GM13977 (cell line): ENCODE measurements around the gene NUP50.

ENCODE experiments used
- DNase-seq: peaks from one replicate; pipeline ENCODE4 v3.0.0; 2012; ENCODE audit warnings: low spot score
- in situ Hi-C: fragments of 300-500 bp; cut with MboI; formaldehyde crosslinking; loops from one replicate; pipeline ENCODE4 v1.12.0; 2022; ENCODE audit warnings: low sequenced_read_pairs, low pct_unique_long_range_greater_than_20kb, mixed read lengths, inconsistent platforms; ENCODE audit not compliant: unreplicated experiment
- TF ChIP-seq, protein P1 (sequence below): IDR thresholded peaks from 2 replicates; pipeline ENCODE4 v1.5.1; 2012; ENCODE audit warnings: mild to moderate bottlenecking, control low read depth; ENCODE audit not compliant: insufficient read depth; ENCODE audit errors: extremely low read depth, missing control alignments

Gene NUP50

DNA sequence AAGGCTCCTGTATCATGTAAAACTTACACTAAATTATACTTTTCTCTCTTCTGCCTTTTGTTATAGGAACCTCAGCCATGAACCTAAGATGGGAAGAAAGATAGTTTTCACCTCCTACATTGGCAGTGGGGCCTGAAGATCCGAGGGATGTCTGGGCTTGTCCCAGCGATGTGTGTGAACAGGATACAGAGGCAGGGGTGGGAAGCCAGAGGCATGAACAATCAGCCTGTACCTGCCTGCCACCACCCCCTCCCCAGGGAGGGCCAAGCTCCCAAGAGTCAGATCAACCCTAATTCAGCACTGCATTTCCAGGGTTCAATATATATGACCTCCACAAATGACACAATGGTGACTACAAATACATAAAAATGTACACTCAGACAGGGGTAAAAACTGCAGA is 67.6 kb downstream of the NUP50 start:
- in situ Hi-C loops = no loop called here
- TF ChIP-seq, protein P1, sequence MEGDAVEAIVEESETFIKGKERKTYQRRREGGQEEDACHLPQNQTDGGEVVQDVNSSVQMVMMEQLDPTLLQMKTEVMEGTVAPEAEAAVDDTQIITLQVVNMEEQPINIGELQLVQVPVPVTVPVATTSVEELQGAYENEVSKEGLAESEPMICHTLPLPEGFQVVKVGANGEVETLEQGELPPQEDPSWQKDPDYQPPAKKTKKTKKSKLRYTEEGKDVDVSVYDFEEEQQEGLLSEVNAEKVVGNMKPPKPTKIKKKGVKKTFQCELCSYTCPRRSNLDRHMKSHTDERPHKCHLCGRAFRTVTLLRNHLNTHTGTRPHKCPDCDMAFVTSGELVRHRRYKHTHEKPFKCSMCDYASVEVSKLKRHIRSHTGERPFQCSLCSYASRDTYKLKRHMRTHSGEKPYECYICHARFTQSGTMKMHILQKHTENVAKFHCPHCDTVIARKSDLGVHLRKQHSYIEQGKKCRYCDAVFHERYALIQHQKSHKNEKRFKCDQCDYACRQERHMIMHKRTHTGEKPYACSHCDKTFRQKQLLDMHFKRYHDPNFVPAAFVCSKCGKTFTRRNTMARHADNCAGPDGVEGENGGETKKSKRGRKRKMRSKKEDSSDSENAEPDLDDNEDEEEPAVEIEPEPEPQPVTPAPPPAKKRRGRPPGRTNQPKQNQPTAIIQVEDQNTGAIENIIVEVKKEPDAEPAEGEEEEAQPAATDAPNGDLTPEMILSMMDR = no peak
- DNase-seq = no peak

DNA sequence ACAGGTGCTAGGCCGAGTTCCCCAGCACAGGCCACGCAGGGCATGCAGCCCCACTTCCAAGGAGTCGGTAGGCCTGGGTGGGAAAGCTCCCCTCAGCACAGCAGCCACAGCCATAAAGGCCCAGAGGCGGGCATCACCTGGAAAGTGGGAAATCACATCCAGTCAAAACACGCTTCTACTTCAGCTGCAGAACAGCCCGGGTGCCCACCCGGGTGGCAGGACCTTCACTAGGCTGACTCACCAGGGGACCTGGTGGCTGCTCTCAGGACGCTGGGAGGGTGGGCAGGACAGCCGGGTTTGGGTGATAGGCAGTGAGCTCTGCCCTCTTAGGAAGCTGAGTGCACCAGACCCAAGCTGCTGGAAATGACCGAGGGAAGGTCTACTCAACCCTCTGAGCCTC is 69.7 kb downstream of the NUP50 start:
- TF ChIP-seq, protein P1 = no peak
- in situ Hi-C loops = no loop called here
- no peak for DNase-seq

DNA sequence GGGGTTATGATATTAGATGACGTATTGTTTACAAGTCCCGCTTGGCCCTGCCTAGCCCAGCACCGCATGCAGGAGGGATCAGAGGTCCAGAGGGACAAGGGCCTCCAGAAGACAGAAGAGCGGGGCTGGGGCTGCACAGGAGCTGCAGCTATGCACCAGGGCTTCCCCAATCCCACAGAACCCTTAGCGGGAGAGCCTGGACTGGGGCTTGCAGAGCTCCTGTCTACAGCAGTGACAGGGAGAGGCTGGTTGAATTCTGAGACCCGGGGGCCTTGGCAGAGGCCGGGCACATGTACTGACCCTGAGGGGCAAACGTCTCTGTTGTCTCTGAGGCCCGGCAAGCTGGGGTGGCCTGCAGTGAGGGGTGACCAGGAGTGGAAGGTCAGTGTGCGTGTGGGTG is 70.1 kb downstream of the NUP50 start:
- DNase-seq = no peak
- TF ChIP-seq, protein P1 = no peak
- in situ Hi-C loops = no loop called here

DNA sequence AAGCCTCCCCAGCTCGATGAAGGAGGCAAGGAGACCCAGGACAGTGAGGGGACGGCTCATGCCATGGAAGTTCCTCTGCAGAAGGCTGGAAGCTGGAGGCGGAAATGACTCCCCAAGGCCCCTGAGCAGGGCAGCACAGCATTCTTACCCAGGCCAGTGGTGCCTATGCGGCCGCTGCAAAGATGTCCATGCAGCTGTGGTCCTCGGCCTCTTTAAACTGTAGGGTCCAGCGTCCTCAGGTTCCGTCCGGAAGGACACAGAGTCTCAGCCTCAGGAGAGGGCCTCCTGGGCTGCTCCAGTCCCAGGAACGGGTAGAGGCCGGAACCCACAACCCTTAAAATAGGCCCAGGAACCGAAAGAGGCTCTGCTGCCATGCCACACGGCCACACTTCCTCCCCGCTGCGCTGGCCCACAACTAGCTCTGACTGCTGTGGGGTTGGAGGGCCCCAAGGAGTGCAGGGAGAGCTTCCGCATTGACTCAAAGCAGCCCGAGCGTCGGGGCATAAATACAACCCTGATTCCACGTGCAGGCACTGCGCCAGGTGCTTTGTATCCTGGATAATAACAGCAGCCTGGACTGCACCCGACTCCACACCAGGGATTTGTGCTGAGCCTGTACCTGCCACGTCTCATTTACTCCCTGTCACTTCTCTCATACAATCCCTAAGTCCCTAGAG is 71.5 kb downstream of the NUP50 start:
- TF ChIP-seq, protein P1 = no peak
- in situ Hi-C loops = no loop called here
- DNase-seq = peak; percentile 81

DNA sequence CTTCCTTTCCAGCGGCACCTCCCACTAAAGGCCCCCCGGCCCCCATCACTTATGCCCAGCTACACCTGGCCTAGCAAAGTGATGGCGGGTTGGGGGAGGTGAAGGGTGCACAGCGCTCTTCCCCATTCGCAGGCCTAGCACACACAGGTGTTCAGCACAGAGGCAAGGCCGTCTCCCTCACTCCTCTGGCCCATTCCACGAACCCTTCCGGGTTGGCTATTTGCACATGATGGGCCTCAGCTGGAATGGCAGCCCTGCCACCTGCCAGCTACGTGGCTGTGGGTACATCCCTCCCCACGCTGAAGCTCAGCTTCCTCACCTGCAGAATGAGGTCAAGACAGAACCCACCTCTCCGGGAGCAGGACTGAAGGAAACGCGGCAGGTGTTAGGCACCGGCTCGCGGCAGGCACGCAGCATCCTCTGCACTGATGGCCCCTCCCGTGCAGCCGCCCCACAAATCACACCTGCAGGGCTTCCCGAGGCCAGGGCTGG is 72.2 kb downstream of the NUP50 start:
- TF ChIP-seq, protein P1 = no peak
- DNase-seq = peak; percentile 36
- in situ Hi-C loops = no loop called here

DNA sequence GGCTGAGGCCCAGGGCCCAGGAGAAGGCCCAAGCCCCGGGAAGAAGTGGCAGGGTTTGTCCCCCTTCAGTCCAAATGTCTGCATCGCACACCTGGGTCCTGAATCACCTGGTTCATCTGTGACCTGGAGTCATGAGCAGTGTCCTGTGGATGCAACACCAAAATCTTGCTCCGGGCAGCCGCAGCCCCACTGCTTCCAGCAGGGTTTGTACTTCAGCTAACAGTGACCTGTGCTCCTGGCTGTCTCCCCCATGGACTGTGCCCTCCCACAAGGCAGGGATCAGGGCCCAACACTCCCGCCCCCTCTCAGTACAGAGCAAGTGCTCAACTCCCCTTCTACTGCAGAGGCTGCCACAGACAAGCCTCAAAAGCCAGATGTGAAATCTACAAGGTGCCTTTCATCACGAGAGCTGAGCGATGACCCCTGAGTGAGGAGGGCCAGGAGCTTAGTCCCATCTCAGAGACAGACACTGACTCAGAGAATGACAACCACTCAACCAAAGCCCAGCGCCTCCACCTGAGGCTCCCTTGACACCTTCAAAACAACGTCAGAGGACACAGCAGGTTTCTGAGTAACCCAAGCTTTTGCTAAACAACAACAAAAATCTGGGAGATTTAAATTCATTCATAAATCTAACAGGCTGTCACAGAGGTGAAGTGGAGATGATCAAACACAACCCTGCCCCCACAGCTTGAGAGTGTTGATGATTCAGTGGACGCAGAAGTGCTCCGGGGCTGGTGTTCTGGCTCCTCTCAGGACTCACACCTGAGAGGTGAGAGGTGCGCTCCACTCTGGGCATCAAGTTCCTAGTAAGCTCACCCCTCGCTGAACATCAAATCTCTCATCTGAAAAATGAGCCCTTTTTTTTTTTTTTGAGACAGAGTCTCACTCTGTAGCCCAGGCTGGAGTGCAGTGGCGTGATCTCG is 73.6 kb downstream of the NUP50 start:
- TF ChIP-seq, protein P1 = no peak
- in situ Hi-C loops = no loop called here
- no peak for DNase-seq
